Measurements from ENCODE around the gene ACOT12. TPM values are rescaled to one million over a fixed set of nuclear protein-coding genes. Genes with fewer than 3 reads are reported as not detected.
"Not testable (repeated sequence)": the region's sequence is repeated elsewhere in the genome, so short reads cannot be mapped to it uniquely, and the experiment has no call there.

Gene ACOT12
- total RNA-seq, 2 donors from 2014 or later: not detected

DNA sequence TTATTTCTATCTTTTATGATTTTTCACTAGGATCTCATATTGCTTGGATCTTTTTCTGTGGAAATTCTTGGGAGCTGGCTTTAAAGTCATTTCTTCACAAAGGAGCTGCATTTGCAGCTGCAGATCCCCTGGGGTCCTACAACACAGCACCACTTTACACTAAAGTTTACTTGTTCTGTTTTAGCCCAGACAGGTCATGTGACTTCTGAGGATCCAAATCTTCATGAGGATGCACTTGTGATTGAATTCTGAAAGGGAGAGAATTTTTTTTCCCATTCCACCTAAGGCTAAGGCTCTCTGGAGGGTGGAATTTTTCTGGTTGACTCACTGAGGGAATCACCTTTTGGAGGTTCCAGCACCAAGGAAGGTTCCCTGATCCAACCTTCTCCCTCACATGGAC, 43.4 kb downstream of the ACOT12 start:
- Mint-ChIP-seq H3K27ac (no peak overlapping the region), H3K36me3 (ENCODE audit: low read depth) (no peaks in the 10 kb centered on the region), H3K4me1 (no peaks in the 10 kb centered on the region), H3K27me3 (peaks cover 16% of the 10 kb centered on the region), H3K4me3 (no peak overlapping the region)
- ATAC-seq (no peak), DNase-seq (no peak)
- no peaks in the 10 kb centered on the region for H3K9me3 ChIP-seq (ENCODE audit: control insufficient read depth, low read length, poor library complexity, severe bottlenecking)

GRCh38 chr5:81349161-81349560, 44.8 kb downstream of the ACOT12 start:
- H3K9me3 ChIP-seq (ENCODE audit: control insufficient read depth, low read length, poor library complexity, severe bottlenecking): no peaks in the 10 kb centered on the region
- H3K27me3 Mint-ChIP-seq: peaks cover 16% of the 10 kb centered on the region
- no peaks in the 10 kb centered on the region for H3K36me3 Mint-ChIP-seq (ENCODE audit: low read depth)
- ATAC-seq: no peak
- DNase-seq: no peak
- H3K4me1 Mint-ChIP-seq: no peaks in the 10 kb centered on the region
- no peak overlapping the region for H3K27ac Mint-ChIP-seq
- no peak overlapping the region for H3K4me3 Mint-ChIP-seq

DNA sequence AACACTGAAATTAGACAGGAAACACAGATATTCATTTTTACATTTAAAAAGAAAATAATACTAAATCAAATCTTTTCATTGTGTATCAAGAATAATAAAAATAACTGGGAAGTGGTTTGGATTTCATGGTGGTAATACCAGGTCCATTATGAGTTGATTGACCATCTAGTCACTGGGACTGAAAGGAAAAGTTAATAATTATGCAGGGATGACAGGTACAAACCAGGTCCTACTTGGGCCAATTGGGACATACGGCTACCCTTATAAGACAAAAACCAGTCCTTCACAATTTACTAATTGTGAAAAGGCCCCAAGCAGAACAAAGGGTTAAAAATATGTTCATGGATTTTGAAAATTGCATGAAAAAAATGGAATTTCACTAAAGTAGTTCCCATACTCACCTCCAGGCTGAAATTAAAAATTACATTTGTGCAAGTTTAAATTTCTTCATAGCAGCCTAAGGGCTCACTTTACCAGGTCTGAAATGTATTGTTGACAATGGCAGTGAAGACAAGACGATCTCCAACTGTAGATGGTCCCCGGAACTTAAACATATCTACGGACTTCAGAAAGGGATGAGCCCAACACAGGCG, 48.4 kb downstream of the ACOT12 start:
- DNase-seq: no peak
- no peaks in the 10 kb centered on the region for H3K36me3 Mint-ChIP-seq (ENCODE audit: low read depth)
- no peak overlapping the region for H3K4me3 Mint-ChIP-seq
- no peaks in the 10 kb centered on the region for H3K4me1 Mint-ChIP-seq
- H3K9me3 ChIP-seq (ENCODE audit: control insufficient read depth, low read length, poor library complexity, severe bottlenecking): no peaks in the 10 kb centered on the region
- H3K27me3 Mint-ChIP-seq: peaks cover 3% of the 10 kb centered on the region
- no peak for ATAC-seq
- no peak overlapping the region for H3K27ac Mint-ChIP-seq

GRCh38 chr5:81344736-81345135, 49.2 kb downstream of the ACOT12 start:
- no peaks in the 10 kb centered on the region for H3K27me3 Mint-ChIP-seq
- no peak overlapping the region for H3K4me3 Mint-ChIP-seq
- no peaks in the 10 kb centered on the region for H3K4me1 Mint-ChIP-seq
- no peaks in the 10 kb centered on the region for H3K36me3 Mint-ChIP-seq (ENCODE audit: low read depth)
- no peaks in the 10 kb centered on the region for H3K9me3 ChIP-seq (ENCODE audit: control insufficient read depth, low read length, poor library complexity, severe bottlenecking)
- no peak overlapping the region for H3K27ac Mint-ChIP-seq
- ATAC-seq (no peak), DNase-seq (no peak)

DNA sequence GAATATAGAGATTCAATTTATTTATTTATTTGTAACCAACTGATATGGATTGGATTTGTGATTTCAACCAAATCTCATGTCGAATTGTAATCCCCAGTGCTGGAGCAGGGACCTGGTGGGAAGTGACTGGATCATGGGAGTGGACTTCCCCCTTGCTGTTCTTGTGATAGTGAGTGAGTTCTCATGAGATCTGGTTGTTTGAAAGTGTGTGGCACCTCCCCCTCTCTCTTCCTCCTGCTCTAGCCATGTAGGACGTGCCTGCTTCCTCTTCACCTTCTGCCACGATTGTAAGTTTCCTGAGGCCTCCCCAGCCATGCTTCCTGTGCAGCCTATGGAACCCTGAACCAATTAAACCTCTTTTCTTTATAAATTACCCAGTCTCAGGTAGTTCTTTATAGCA, 55.7 kb downstream of the ACOT12 start:
- H3K9me3 ChIP-seq (ENCODE audit: control insufficient read depth, low read length, poor library complexity, severe bottlenecking); H3K4me1 Mint-ChIP-seq; H3K27me3 Mint-ChIP-seq; H3K27ac Mint-ChIP-seq; ATAC-seq; H3K4me3 Mint-ChIP-seq; DNase-seq; H3K36me3 Mint-ChIP-seq (ENCODE audit: low read depth): not testable (repeated sequence)

DNA sequence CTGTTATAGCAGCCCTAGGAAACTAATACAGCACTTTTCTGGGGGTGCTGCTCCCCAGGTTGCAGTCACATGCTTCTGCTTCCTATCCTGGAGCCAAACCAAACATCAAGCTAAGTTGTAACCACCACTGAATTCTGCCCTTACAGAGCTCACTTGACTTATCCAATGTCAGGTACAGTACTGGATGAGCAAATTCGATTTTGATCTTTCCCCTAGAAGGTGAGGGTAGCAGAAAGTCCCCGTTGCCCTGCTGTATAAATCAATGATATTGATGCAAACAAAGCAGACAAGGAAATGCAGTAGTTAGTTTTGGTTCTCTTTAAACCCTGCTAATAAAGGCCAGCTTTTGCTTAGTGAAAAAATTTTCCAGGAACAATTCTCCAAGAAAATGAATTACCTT, 56.1 kb downstream of the ACOT12 start:
- Mint-ChIP-seq H3K4me1 (no peaks in the 10 kb centered on the region), H3K27me3 (peaks cover 7% of the 10 kb centered on the region), H3K36me3 (ENCODE audit: low read depth) (no peaks in the 10 kb centered on the region), H3K4me3 (no peak overlapping the region), H3K27ac (no peak overlapping the region)
- no peaks in the 10 kb centered on the region for H3K9me3 ChIP-seq (ENCODE audit: control insufficient read depth, low read length, poor library complexity, severe bottlenecking)
- ATAC-seq (no peak), DNase-seq (no peak)

GRCh38 chr5:81336556-81336955, 57.4 kb downstream of the ACOT12 start:
- H3K9me3 ChIP-seq (ENCODE audit: control insufficient read depth, low read length, poor library complexity, severe bottlenecking): no peaks in the 10 kb centered on the region
- H3K4me3 Mint-ChIP-seq: no peak overlapping the region
- H3K36me3 Mint-ChIP-seq (ENCODE audit: low read depth): no peaks in the 10 kb centered on the region
- peaks cover 7% of the 10 kb centered on the region for H3K27me3 Mint-ChIP-seq
- H3K27ac Mint-ChIP-seq: no peak overlapping the region
- no peak for ATAC-seq
- DNase-seq: no peak
- H3K4me1 Mint-ChIP-seq: no peaks in the 10 kb centered on the region

GRCh38 chr5:81335946-81336345, 58.0 kb downstream of the ACOT12 start:
- DNase-seq (no peak), ATAC-seq (no peak)
- Mint-ChIP-seq H3K27me3 (peaks cover 7% of the 10 kb centered on the region), H3K27ac (no peak overlapping the region), H3K4me1 (no peaks in the 10 kb centered on the region), H3K4me3 (no peak overlapping the region), H3K36me3 (ENCODE audit: low read depth) (no peaks in the 10 kb centered on the region)
- H3K9me3 ChIP-seq (ENCODE audit: control insufficient read depth, low read length, poor library complexity, severe bottlenecking): no peaks in the 10 kb centered on the region

DNA sequence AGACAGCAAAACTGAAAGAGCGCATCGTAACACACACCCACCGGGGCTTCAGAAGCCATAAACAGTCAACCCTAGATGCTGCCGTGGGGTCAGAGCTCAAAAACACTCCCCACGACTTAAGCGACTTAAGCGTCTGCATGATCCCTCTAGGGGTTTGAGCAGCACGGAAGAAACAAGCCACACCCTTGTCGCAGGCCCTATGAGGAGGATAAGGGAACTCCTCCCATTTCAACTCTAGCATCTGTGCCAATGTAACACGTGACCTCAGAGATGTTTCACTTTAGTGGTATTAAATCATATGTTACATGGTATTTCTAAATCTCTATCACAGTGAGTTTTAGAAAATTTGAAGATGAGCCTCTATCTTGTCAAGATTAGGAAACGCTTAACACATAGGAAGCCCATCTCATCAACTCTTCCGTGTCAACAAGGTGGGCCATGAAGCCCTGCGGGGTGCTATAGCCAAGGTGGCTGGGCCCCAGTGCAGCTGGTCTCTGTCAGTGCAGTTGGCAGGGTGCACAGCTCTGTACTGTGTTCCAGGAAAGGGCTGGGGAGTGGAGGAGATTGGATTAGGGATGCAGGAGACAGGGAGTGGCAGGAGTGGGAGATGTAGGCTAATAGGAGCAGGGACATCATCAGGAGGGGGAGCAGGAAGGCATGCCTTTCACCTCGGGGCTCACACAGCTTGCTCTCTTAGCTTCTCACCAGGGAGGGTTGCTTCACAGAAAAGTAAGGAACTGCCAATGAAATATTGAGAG, 59.5 kb downstream of the ACOT12 start:
- no peak overlapping the region for H3K4me3 Mint-ChIP-seq

DNA sequence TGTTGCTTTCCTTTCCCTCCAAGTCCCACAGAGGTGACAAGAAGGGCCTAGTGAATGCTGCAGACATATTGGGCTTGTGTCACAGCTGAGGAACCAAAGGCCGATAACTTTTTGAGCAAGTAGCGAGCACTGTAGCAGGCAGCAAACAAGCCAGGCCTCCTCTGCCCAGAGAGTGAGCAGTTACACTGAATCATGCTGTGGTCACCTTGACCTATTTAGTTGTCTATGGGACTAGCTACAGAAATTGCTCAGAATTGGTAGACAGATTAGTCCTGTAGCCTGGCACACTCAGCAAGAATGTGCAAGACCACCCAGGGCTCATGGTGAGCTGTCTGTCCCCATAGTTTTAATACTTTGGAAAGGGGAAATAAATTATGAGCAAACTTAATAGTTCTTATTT, 67.4 kb downstream of the ACOT12 start:
- ATAC-seq: no peak
- Mint-ChIP-seq H3K36me3 (ENCODE audit: low read depth) (no peaks in the 10 kb centered on the region), H3K4me3 (no peak overlapping the region)

More for the DNA sequence above, 59.5 kb downstream of the ACOT12 start:
- DNase-seq (no peak), ATAC-seq (no peak)
- H3K9me3 ChIP-seq (ENCODE audit: control insufficient read depth, low read length, poor library complexity, severe bottlenecking): no peaks in the 10 kb centered on the region
- no peaks in the 10 kb centered on the region for H3K36me3 Mint-ChIP-seq (ENCODE audit: low read depth)
- peak overlapping the region; percentile 57 for H3K27ac Mint-ChIP-seq
- peaks cover 7% of the 10 kb centered on the region for H3K27me3 Mint-ChIP-seq
- no peaks in the 10 kb centered on the region for H3K4me1 Mint-ChIP-seq

DNA sequence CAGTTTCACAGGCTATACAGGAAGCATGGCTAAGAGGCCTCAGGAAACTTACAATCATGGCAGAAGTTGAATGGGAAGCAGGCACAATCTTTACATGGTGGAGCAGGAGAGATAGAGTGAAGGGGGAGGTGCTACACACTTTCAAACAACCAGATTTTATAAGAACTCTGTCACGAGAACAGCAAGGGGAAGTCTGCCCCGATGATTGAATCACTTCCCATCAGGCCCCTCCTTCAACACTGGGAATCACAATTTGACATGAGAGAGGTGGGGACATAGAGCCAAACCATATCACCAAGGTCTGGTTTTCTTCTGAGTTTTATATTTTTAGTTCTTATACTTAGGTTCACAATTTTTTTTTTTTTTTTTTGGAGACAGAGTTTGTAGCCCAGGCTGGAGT, 76.4 kb downstream of the ACOT12 start:
- Mint-ChIP-seq H3K27me3 (no peaks in the 10 kb centered on the region), H3K4me3 (no peak overlapping the region), H3K27ac (no peak overlapping the region), H3K36me3 (ENCODE audit: low read depth) (peaks cover 5% of the 10 kb centered on the region), H3K4me1 (no peaks in the 10 kb centered on the region)
- DNase-seq: no peak
- H3K9me3 ChIP-seq (ENCODE audit: control insufficient read depth, low read length, poor library complexity, severe bottlenecking): no peaks in the 10 kb centered on the region
- ATAC-seq: no peak

More for the DNA sequence above, 67.4 kb downstream of the ACOT12 start:
- H3K4me1 Mint-ChIP-seq: no peaks in the 10 kb centered on the region
- H3K9me3 ChIP-seq (ENCODE audit: control insufficient read depth, low read length, poor library complexity, severe bottlenecking): no peaks in the 10 kb centered on the region
- DNase-seq: no peak
- no peaks in the 10 kb centered on the region for H3K27me3 Mint-ChIP-seq
- H3K27ac Mint-ChIP-seq: no peak overlapping the region

DNA sequence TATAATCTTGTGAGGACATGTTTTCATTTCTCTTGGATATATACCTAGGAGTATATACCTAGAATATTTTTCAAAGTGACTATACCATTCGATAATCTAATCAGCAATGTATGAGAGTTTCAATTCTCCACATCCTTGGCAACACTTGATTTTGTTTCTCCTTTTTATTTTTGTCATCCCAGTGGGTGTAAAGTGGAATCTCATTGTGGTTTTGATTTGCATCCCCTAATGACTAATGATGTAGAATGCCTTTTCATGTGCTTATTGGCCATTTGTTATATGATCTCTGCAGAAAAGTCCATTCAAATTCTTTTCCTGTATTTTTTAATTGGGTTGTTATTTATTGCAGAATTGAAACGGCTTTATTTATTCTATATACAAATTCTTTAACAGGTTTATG, 77.4 kb downstream of the ACOT12 start:
- Mint-ChIP-seq H3K36me3 (ENCODE audit: low read depth) (peaks cover 5% of the 10 kb centered on the region), H3K27ac (no peak overlapping the region), H3K4me3 (no peak overlapping the region), H3K4me1 (no peaks in the 10 kb centered on the region), H3K27me3 (no peaks in the 10 kb centered on the region)
- ATAC-seq (no peak), DNase-seq (no peak)
- no peaks in the 10 kb centered on the region for H3K9me3 ChIP-seq (ENCODE audit: control insufficient read depth, low read length, poor library complexity, severe bottlenecking)

- Mint-ChIP-seq H3K36me3 (ENCODE audit: low read depth) (peaks cover 5% of the 10 kb centered on the region), H3K4me3 (no peak overlapping the region), H3K4me1 (no peaks in the 10 kb centered on the region), H3K27ac (no peak overlapping the region), H3K27me3 (no peaks in the 10 kb centered on the region)
- H3K9me3 ChIP-seq (ENCODE audit: control insufficient read depth, low read length, poor library complexity, severe bottlenecking): no peaks in the 10 kb centered on the region
- ATAC-seq (no peak), DNase-seq (no peak)
Measured at GRCh38 chr5:81315830-81316229, 78.1 kb downstream of the ACOT12 start.

GRCh38 chr5:81315336-81315735, 78.6 kb downstream of the ACOT12 start:
- Mint-ChIP-seq H3K4me1 (no peaks in the 10 kb centered on the region), H3K36me3 (ENCODE audit: low read depth) (peaks cover 5% of the 10 kb centered on the region), H3K4me3 (no peak overlapping the region), H3K27ac (no peak overlapping the region), H3K27me3 (no peaks in the 10 kb centered on the region)
- no peak for DNase-seq
- no peak for ATAC-seq
- no peaks in the 10 kb centered on the region for H3K9me3 ChIP-seq (ENCODE audit: control insufficient read depth, low read length, poor library complexity, severe bottlenecking)

Measured in T-helper 17 cell (primary cell).